Endothelial cell of umbilical vein (primary cell): ENCODE results near the gene GALNT13. TPM values are rescaled to one million over a fixed set of nuclear protein-coding genes. Genes with fewer than 3 reads are reported as not detected.

Experiments used
- BruUV-seq: library from RNA; stranded (reverse); fragments of 400-500 nt; replicated peaks from 2 replicates; lab custom pipeline; 2021; lab: Mats Ljungman, UMichigan
- CTCF ChIA-PET: fragments of 300-600, 350-600 bp; sonication (Branson Sonifier 250); formaldehyde crosslinking; loops from one replicate; lab custom pipeline; 2021; ENCODE audit warnings: antibody characterized with exemption, inconsistent platforms; lab: Charles Lee
- POLR2A ChIA-PET: fragments of 300-600, 350-600 bp; sonication (Branson Sonifier 250); formaldehyde crosslinking; loops from one replicate; lab custom pipeline; 2021; ENCODE audit warnings: antibody characterized with exemption, inconsistent platforms; lab: Charles Lee
- DNase-seq: peaks from one replicate; pipeline ENCODE4 v3.0.0-alpha.2; 2011; ENCODE audit warnings: low read depth, low spot score
- FAIRE-seq: peaks from 2 replicates; lab custom pipeline; 2011; peaks lifted over from hg19 to GRCh38; lab: Jason Lieb, UNC
- H2AFZ ChIP-seq: 2 replicates; pipeline ENCODE4 v1.6.0; 2012; ENCODE audit warnings: low read depth, low read length, control low read depth, inconsistent platforms
- H3K27ac ChIP-seq: 2 replicates; pipeline ENCODE4 v1.5.1; 2011; ENCODE audit warnings: low read depth, mild to moderate bottlenecking, control low read depth, low read length, moderate library complexity; ENCODE audit not compliant: insufficient read depth
- H3K27me3 ChIP-seq, 2 experiments: 2 replicates each; pipeline versions ENCODE4 v1.6.0 to v1.6.1; 2011; ENCODE audit warnings: low read length in 2 of 2, mixed read lengths in 1 of 2; ENCODE audit not compliant: control insufficient read depth in 2 of 2, insufficient read depth in 2 of 2
- H3K36me3 ChIP-seq, 2 experiments: 2 replicates in 1 of 2; 3 replicates in 1 of 2; pipeline ENCODE4 v1.5.1; 2011; ENCODE audit warnings: low read length in 2 of 2, mild to moderate bottlenecking in 1 of 2, moderate library complexity in 1 of 2; ENCODE audit not compliant: control insufficient read depth in 2 of 2, insufficient read depth in 2 of 2; ENCODE audit errors: extremely low read depth in 1 of 2
- H3K4me1 ChIP-seq: 3 replicates; pipeline ENCODE4 v1.5.1; 2011; ENCODE audit warnings: mild to moderate bottlenecking, low read length; ENCODE audit not compliant: control insufficient read depth, insufficient read depth; ENCODE audit errors: extremely low read depth
- H3K4me2 ChIP-seq: 2 replicates; pipeline ENCODE4 v1.6.1; 2011; ENCODE audit warnings: low read length, control low read depth, mixed read lengths; ENCODE audit not compliant: insufficient read depth
- H3K4me3 ChIP-seq, 3 experiments: fragments of 200-600 bp in 1 of 3; sonication (generic), shearing (Covaris generic) in 1 of 3; replicated peaks in 1 of 3; 2 replicates each; pipeline ENCODE4 v1.5.1; 2011 to 2016; ENCODE audit warnings: control low read depth in 3 of 3, low read length in 3 of 3, mild to moderate bottlenecking in 2 of 3, inconsistent platforms in 1 of 3, low read depth in 1 of 3, moderate library complexity in 1 of 3; ENCODE audit not compliant: insufficient read depth in 1 of 3
- H3K79me2 ChIP-seq: 2 replicates; pipeline ENCODE4 v1.6.0; 2012; ENCODE audit warnings: low read length, inconsistent platforms; ENCODE audit not compliant: control insufficient read depth, insufficient read depth
- H3K9ac ChIP-seq: replicated peaks from 2 replicates; pipeline ENCODE3; 2011; ENCODE audit warnings: low read length, control low read depth; ENCODE audit not compliant: insufficient read depth; ENCODE audit errors: extremely low read depth
- H3K9me1 ChIP-seq: replicated peaks from 3 replicates; pipeline ENCODE4 v1.6.0; 2011; ENCODE audit warnings: mild to moderate bottlenecking, low read length; ENCODE audit not compliant: control insufficient read depth, insufficient read depth; ENCODE audit errors: extremely low read depth
- H3K9me3 ChIP-seq: replicated peaks from 2 replicates; pipeline ENCODE4 v1.5.1; 2012; ENCODE audit warnings: low read length, inconsistent platforms; ENCODE audit not compliant: control insufficient read depth, insufficient read depth
- H4K20me1 ChIP-seq: replicated peaks from 2 replicates; pipeline ENCODE3; 2011; ENCODE audit warnings: mild to moderate bottlenecking, low read length; ENCODE audit not compliant: control insufficient read depth, insufficient read depth; ENCODE audit errors: extremely low read depth
- CTCF ChIP-seq, 2 donors: IDR thresholded peaks; 1 replicate in 1 of 2; 2 replicates in 1 of 2; pipeline ENCODE4 v1.5.1; 2011; ENCODE audit warnings: low read length in 2 of 2, mild to moderate bottlenecking in 2 of 2, moderate library complexity in 2 of 2, control low read depth in 1 of 2, inconsistent platforms in 1 of 2, low read depth in 1 of 2; ENCODE audit not compliant: insufficient read depth in 1 of 2; ENCODE audit errors: extremely low read depth in 1 of 2
- EZH2 ChIP-seq: IDR thresholded peaks from 2 replicates; pipeline ENCODE4 v1.6.1; 2012; ENCODE audit warnings: borderline replicate concordance, low read depth, mild to moderate bottlenecking, moderate library complexity, low read length, inconsistent platforms; ENCODE audit not compliant: severe bottlenecking
- FOS ChIP-seq: IDR thresholded peaks from 2 replicates; pipeline ENCODE4 v1.6.1; 2011; ENCODE audit warnings: mild to moderate bottlenecking, low read length, moderate library complexity, borderline replicate concordance; ENCODE audit not compliant: insufficient read depth
- GATA2 ChIP-seq: IDR thresholded peaks from 2 replicates; pipeline ENCODE4 v1.7.0; 2011; ENCODE audit warnings: low read depth, mild to moderate bottlenecking, moderate library complexity, mixed read lengths, low read length; ENCODE audit not compliant: insufficient read length, insufficient read depth
- JUN ChIP-seq: IDR thresholded peaks from 2 replicates; pipeline ENCODE4 v1.6.1; 2011; ENCODE audit warnings: borderline replicate concordance, low read depth; ENCODE audit not compliant: insufficient read length, insufficient read depth
- MAX ChIP-seq: IDR thresholded peaks from 2 replicates; pipeline ENCODE4 v1.6.1; 2011; ENCODE audit not compliant: insufficient read depth, insufficient read length
- MYC ChIP-seq: IDR thresholded peaks from one replicate; pipeline ENCODE4 v1.6.1; 2011; ENCODE audit warnings: mild to moderate bottlenecking, low read depth, low read length
- POLR2A ChIP-seq: IDR thresholded peaks from 2 replicates; pipeline ENCODE4 v1.6.1; 2012; ENCODE audit warnings: low read depth, mild to moderate bottlenecking, control low read depth, low read length
- POLR2AphosphoS5 ChIP-seq: IDR thresholded peaks from 2 replicates; pipeline ENCODE4 v1.6.1; 2012; ENCODE audit warnings: low read depth, mild to moderate bottlenecking, control low read depth, low read length, moderate library complexity; ENCODE audit not compliant: insufficient read depth
- dilution Hi-C: fragments of 300-500 bp; cut with MboI; formaldehyde crosslinking; loops from one replicate; pipeline ENCODE4 v1.15.0; 2019; ENCODE audit warnings: low sequenced_read_pairs; ENCODE audit not compliant: extremely low pct_ligation_motif_present
- intact Hi-C: fragments of 100-400 bp; cut with micrococcal nuclease; formaldehyde crosslinking; loops from one replicate; pipeline ENCODE4 v1.10.0; 2022
- polyA plus RNA-seq, 4 experiments: library from polyadenylated mRNA; depleted of rRNA in 3 of 4; stranded (reverse) in 3 of 4; unstranded in 1 of 4; fragments of >200 nt; gene quantifications; 2 replicates each; pipeline versions ENCODE4 v1.2.1 to v1.2.3, GENCODE V29; 2011 to 2012; ENCODE audit warnings: missing spikeins in 1 of 4
- total RNA-seq: library from RNA; stranded (reverse); gene quantifications from 2 replicates; pipeline ENCODE4 v1.2.3, GENCODE V29; 2021

GALNT13 gene
- total and polyA plus RNA-seq, 2 donors (not counting 3 experiments of a cell fraction or from before 2014, with no cell fraction given) = 0.06 TPM; not detected in 1

GRCh38 chr2:154187948-154188347 is 316.2 kb downstream of the GALNT13 start:
- intact Hi-C loops = no loop called here
- H3K79me2 ChIP-seq = no peaks in the 10 kb centered on the region
- H3K4me2 ChIP-seq = no peak overlapping the region
- no peaks in the 10 kb centered on the region for H3K9me1 ChIP-seq
- H3K9me3 ChIP-seq = no peaks in the 10 kb centered on the region
- no peaks in the 10 kb centered on the region for H4K20me1 ChIP-seq
- ChIA-PET CTCF (no interaction called here), POLR2A (no interaction called here)
- H3K9ac ChIP-seq = no peak overlapping the region
- H2AFZ ChIP-seq = no peak overlapping the region
- H3K36me3 ChIP-seq = no peaks in the 10 kb centered on the region
- no peaks in the 10 kb centered on the region for H3K4me1 ChIP-seq
- DNase-seq = no peak
- BruUV-seq = no TSS peak
- no peak for FAIRE-seq
- TF ChIP-seq GATA2 (no peak), FOS (no peak), MAX (no peak), JUN (no peak), MYC (no peak), EZH2 (no peak)
- no peak overlapping the region for H3K4me3 ChIP-seq
- H3K27ac ChIP-seq = no peak overlapping the region
- dilution Hi-C loops = no loop called here
- H3K27me3 ChIP-seq = no peaks in the 10 kb centered on the region

GRCh38 chr2:154189953-154190352 is 318.2 kb downstream of the GALNT13 start:
- Histone ChIP-seq H2AFZ (no peak overlapping the region), H3K27ac (no peak overlapping the region), H3K4me2 (no peak overlapping the region), H3K4me3 (no peak overlapping the region), H3K9ac (no peak overlapping the region), H3K9me1 (no peaks in the 10 kb centered on the region), H4K20me1 (no peaks in the 10 kb centered on the region), H3K4me1 (no peaks in the 10 kb centered on the region), H3K79me2 (no peaks in the 10 kb centered on the region), H3K27me3 (no peaks in the 10 kb centered on the region), H3K9me3 (no peaks in the 10 kb centered on the region), H3K36me3 (no peaks in the 10 kb centered on the region)
- ChIA-PET POLR2A (no interaction called here), CTCF (no interaction called here)
- FAIRE-seq (no peak), DNase-seq (no peak)
- TF ChIP-seq MYC (no peak), GATA2 (no peak), FOS (no peak), CTCF (IDR thresholded peaks at IDR 0.05; ENCODE audit: extremely low read depth in 1 of 2, insufficient read depth in 1 of 2, low read depth in 1 of 2, low read length in 2 of 2) (no peak), POLR2AphosphoS5 (no peak), POLR2A (no peak), MAX (no peak), JUN (no peak), EZH2 (no peak)
- dilution Hi-C loops (no loop called here), intact Hi-C loops (no loop called here)
- BruUV-seq = no TSS peak
